HepG2 (cell line): ENCODE measurements around the gene ENTPD1. TPM values are rescaled to one million over a fixed set of nuclear protein-coding genes. Genes with fewer than 3 reads are reported as not detected.
A peak's percentile ranks its signal among the peaks of the same experiment; 100 is the strongest.

Experiments
- FIP1L1 ChIP-seq: fragments of 200-400 bp; formaldehyde crosslinking; IDR thresholded peaks from 2 replicates; pipeline ENCODE4 v1.6.1; 2018; ENCODE audit warnings: low read depth, mild to moderate bottlenecking, low read length, moderate library complexity, borderline replicate concordance; ENCODE audit not compliant: insufficient read depth
- FOXC1 ChIP-seq: sonication (generic); formaldehyde crosslinking; IDR thresholded peaks from 2 replicates; pipeline ENCODE4 v1.8.0; 2022; ENCODE audit warnings: mild to moderate bottlenecking, missing genetic modification reagents, borderline replicate concordance
- GATA4 ChIP-seq: sonication (generic); IDR thresholded peaks from 2 replicates; pipeline ENCODE4 v1.6.1; 2016; ENCODE audit warnings: antibody characterized with exemption, low read depth, borderline replicate concordance
- HDAC1 ChIP-seq: sonication (generic); formaldehyde crosslinking; IDR thresholded peaks from 2 replicates; pipeline ENCODE4 v1.5.1; 2020; ENCODE audit warnings: mild to moderate bottlenecking, missing genetic modification reagents
- HNF4G ChIP-seq, 2 experiments: sonication (generic) in 1 of 2; formaldehyde crosslinking in 1 of 2; IDR thresholded peaks; 2 replicates each; pipeline versions ENCODE4 v1.4.0 to v1.6.1; 2011 to 2020; ENCODE audit warnings: borderline replicate concordance in 2 of 2, low read depth in 2 of 2, mild to moderate bottlenecking in 2 of 2, low read length in 1 of 2, missing genetic modification reagents in 1 of 2, moderate library complexity in 1 of 2
- NR2F6 ChIP-seq, 2 experiments: IDR thresholded peaks; 2 replicates each; pipeline ENCODE4 v1.6.1; 2016; ENCODE audit warnings: antibody characterized with exemption in 1 of 2, mild to moderate bottlenecking in 1 of 2
- SAFB2 ChIP-seq: sonication (generic); formaldehyde crosslinking; IDR thresholded peaks from 2 replicates; pipeline ENCODE4 v1.5.1; 2020; ENCODE audit warnings: missing genetic modification reagents, low read depth, mild to moderate bottlenecking, borderline replicate concordance
- YEATS2 ChIP-seq: sonication (generic); formaldehyde crosslinking; IDR thresholded peaks from 2 replicates; pipeline ENCODE4 v1.4.0; 2020; ENCODE audit warnings: missing genetic modification reagents, borderline replicate concordance
- ZNF383 ChIP-seq: sonication (generic); formaldehyde crosslinking; IDR thresholded peaks from 2 replicates; pipeline ENCODE4 v1.4.0; 2020; ENCODE audit warnings: missing genetic modification reagents, mild to moderate bottlenecking, borderline replicate concordance
- ZNF616 ChIP-seq: sonication (generic); formaldehyde crosslinking; IDR thresholded peaks from 2 replicates; pipeline ENCODE4 v1.5.0; 2020; ENCODE audit warnings: low read depth, mild to moderate bottlenecking, missing genetic modification reagents
- ZNF678 ChIP-seq: sonication (generic); formaldehyde crosslinking; IDR thresholded peaks from 2 replicates; pipeline ENCODE4 v1.4.0; 2020; ENCODE audit warnings: mild to moderate bottlenecking, missing genetic modification reagents
- ZNF772 ChIP-seq: sonication (generic); formaldehyde crosslinking; IDR thresholded peaks from 2 replicates; pipeline ENCODE4 v1.5.0; 2020; ENCODE audit warnings: mild to moderate bottlenecking, missing genetic modification reagents
- ZNF891 ChIP-seq: sonication (generic); formaldehyde crosslinking; IDR thresholded peaks from 2 replicates; pipeline ENCODE4 v1.5.0; 2020; ENCODE audit warnings: mild to moderate bottlenecking, missing genetic modification reagents
- ZSCAN25 ChIP-seq: sonication (generic); formaldehyde crosslinking; IDR thresholded peaks from 2 replicates; pipeline ENCODE4 v1.8.0; 2022; ENCODE audit warnings: mild to moderate bottlenecking, missing genetic modification reagents
- polyA plus RNA-seq, 8 experiments: library from polyadenylated mRNA; depleted of rRNA in 3 of 8; stranded (reverse) in 7 of 8; unstranded in 1 of 8; fragments of >200 nt; fragmentation: Illumina TruSeq in 4 of 8; extraction: Trizol in 4 of 8; gene quantifications; 2 replicates each; pipeline versions ENCODE4 v1.2.1 to v1.2.3, GENCODE V29; 2011 to 2016; ENCODE audit warnings: low read depth in 4 of 8, missing spikeins in 1 of 8, mixed read lengths in 1 of 8; ENCODE audit not compliant: insufficient read depth in 1 of 8
- total RNA-seq, 5 experiments: library from RNA; depleted of rRNA; stranded (reverse); fragments of >200 nt; fragmentation: Illumina TruSeq; extraction: Trizol; gene quantifications; 2 replicates each; pipeline ENCODE4 v1.2.3, GENCODE V29; 2016; ENCODE audit warnings: low read depth in 1 of 5
- TF ChIP-seq, protein P1 (sequence below): sonication (generic); formaldehyde crosslinking; IDR thresholded peaks from 2 replicates; pipeline ENCODE4 v1.4.0; 2020; ENCODE audit warnings: missing genetic modification reagents
- TF ChIP-seq, protein P2 (sequence below): sonication (generic); formaldehyde crosslinking; IDR thresholded peaks from 2 replicates; pipeline ENCODE4 v1.5.1; 2020; ENCODE audit warnings: mild to moderate bottlenecking, missing genetic modification reagents
- TF ChIP-seq, protein P3 (sequence below): sonication (generic); formaldehyde crosslinking; IDR thresholded peaks from 2 replicates; pipeline ENCODE4 v1.5.0; 2020; ENCODE audit warnings: missing genetic modification reagents
- TF ChIP-seq, protein P4 (sequence below): sonication (generic); formaldehyde crosslinking; IDR thresholded peaks from 2 replicates; pipeline ENCODE4 v1.4.0; 2020; ENCODE audit warnings: missing genetic modification reagents; ENCODE audit errors: not compliant biosample characterization
- TF ChIP-seq, protein P5 (sequence below): sonication (generic); formaldehyde crosslinking; IDR thresholded peaks from 2 replicates; pipeline ENCODE4 v1.5.0; 2020; ENCODE audit warnings: missing genetic modification reagents

ENTPD1 gene
- total and polyA plus RNA-seq, 2 of the 13 experiments (the other 11 are each of a cell fraction or from before 2014, with no cell fraction given) = 0.07 TPM

DNA sequence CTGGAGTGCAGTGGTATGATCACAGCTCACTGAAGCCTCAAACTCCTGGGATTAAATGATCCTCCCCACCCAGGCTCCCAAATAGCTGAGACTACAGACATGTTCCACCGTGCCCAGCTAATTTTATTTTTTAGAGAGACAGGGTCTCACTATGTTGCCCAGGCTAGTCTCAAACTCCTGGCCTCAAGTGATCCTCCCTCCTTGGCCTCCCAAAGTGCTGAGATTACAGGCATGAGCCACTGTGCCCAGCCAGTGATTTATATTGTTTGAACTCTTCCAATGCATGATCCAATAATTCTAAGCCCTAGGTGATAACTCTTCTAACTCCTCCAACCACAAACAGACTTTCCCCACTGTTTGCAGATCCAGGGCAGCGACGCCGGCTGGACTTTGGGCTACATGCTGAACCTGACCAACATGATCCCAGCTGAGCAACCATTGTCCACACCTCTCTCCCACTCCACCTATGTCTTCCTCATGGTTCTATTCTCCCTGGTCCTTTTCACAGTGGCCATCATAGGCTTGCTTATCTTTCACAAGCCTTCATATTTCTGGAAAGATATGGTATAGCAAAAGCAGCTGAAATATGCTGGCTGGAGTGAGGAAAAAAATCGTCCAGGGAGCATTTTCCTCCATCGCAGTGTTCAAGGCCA, 110.0 kb downstream of the ENTPD1 start (continued):
- TF ChIP-seq, protein P1, sequence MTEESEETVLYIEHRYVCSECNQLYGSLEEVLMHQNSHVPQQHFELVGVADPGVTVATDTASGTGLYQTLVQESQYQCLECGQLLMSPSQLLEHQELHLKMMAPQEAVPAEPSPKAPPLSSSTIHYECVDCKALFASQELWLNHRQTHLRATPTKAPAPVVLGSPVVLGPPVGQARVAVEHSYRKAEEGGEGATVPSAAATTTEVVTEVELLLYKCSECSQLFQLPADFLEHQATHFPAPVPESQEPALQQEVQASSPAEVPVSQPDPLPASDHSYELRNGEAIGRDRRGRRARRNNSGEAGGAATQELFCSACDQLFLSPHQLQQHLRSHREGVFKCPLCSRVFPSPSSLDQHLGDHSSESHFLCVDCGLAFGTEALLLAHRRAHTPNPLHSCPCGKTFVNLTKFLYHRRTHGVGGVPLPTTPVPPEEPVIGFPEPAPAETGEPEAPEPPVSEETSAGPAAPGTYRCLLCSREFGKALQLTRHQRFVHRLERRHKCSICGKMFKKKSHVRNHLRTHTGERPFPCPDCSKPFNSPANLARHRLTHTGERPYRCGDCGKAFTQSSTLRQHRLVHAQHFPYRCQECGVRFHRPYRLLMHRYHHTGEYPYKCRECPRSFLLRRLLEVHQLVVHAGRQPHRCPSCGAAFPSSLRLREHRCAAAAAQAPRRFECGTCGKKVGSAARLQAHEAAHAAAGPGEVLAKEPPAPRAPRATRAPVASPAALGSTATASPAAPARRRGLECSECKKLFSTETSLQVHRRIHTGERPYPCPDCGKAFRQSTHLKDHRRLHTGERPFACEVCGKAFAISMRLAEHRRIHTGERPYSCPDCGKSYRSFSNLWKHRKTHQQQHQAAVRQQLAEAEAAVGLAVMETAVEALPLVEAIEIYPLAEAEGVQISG (CRISPR knock-in tag) = no peak
- no peak for TF ChIP-seq ZNF772 (CRISPR knock-in tag)
- no peak for TF ChIP-seq ZSCAN25
- TF ChIP-seq ZNF616 (CRISPR knock-in tag) = no peak
- TF ChIP-seq, protein P2, sequence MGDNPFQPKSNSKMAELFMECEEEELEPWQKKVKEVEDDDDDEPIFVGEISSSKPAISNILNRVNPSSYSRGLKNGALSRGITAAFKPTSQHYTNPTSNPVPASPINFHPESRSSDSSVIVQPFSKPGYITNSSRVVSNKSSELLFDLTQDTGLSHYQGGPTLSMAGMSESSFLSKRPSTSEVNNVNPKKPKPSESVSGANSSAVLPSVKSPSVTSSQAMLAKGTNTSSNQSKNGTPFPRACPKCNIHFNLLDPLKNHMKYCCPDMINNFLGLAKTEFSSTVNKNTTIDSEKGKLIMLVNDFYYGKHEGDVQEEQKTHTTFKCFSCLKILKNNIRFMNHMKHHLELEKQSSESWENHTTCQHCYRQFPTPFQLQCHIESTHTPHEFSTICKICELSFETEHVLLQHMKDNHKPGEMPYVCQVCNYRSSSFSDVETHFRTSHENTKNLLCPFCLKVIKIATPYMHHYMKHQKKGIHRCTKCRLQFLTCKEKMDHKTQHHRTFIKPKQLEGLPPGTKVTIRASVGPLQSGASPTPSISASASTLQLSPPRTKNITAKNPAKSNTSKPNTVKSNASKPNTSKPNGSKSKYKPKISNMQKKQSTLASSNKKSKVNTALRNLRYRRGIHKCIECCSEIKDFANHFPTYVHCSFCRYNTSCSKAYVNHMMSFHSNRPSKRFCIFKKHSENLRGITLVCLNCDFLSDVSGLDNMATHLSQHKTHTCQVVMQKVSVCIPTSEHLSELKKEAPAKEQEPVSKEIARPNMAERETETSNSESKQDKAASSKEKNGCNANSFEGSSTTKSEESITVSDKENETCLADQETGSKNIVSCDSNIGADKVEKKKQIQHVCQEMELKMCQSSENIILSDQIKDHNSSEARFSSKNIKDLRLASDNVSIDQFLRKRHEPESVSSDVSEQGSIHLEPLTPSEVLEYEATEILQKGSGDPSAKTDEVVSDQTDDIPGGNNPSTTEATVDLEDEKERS (CRISPR knock-in tag) = 0 out of 2 replicates have a peak, but pooled peaks have one; percentile 17
- no peak for TF ChIP-seq NR2F6 (IDR thresholded peaks at IDR 0.05)
- TF ChIP-seq NR2F6 (CRISPR knock-in tag; IDR thresholded peaks at IDR 0.05) = 0 out of 2 replicates have a peak, but pooled peaks have one; percentile 9
- TF ChIP-seq, protein P3, sequence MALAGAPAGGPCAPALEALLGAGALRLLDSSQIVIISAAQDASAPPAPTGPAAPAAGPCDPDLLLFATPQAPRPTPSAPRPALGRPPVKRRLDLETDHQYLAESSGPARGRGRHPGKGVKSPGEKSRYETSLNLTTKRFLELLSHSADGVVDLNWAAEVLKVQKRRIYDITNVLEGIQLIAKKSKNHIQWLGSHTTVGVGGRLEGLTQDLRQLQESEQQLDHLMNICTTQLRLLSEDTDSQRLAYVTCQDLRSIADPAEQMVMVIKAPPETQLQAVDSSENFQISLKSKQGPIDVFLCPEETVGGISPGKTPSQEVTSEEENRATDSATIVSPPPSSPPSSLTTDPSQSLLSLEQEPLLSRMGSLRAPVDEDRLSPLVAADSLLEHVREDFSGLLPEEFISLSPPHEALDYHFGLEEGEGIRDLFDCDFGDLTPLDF (CRISPR knock-in tag) = no peak
- peak; percentile 76 for TF ChIP-seq HNF4G (IDR thresholded peaks at IDR 0.05; ENCODE audit: borderline replicate concordance, low read depth, low read length)
- TF ChIP-seq HNF4G (CRISPR knock-in tag; IDR thresholded peaks at IDR 0.05; ENCODE audit: borderline replicate concordance, low read depth) = peak; percentile 80
- no peak for TF ChIP-seq ZNF383
- no peak for TF ChIP-seq SAFB2 (CRISPR knock-in tag)
- TF ChIP-seq FIP1L1 = no peak
- TF ChIP-seq, protein P4, sequence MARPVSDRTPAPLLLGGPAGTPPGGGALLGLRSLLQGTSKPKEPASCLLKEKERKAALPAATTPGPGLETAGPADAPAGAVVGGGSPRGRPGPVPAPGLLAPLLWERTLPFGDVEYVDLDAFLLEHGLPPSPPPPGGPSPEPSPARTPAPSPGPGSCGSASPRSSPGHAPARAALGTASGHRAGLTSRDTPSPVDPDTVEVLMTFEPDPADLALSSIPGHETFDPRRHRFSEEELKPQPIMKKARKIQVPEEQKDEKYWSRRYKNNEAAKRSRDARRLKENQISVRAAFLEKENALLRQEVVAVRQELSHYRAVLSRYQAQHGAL = no peak
- TF ChIP-seq ZNF678 (CRISPR knock-in tag) = no peak
- TF ChIP-seq, protein P5, sequence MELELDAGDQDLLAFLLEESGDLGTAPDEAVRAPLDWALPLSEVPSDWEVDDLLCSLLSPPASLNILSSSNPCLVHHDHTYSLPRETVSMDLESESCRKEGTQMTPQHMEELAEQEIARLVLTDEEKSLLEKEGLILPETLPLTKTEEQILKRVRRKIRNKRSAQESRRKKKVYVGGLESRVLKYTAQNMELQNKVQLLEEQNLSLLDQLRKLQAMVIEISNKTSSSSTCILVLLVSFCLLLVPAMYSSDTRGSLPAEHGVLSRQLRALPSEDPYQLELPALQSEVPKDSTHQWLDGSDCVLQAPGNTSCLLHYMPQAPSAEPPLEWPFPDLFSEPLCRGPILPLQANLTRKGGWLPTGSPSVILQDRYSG (CRISPR knock-in tag) = no peak
- TF ChIP-seq GATA4 = no peak
- TF ChIP-seq HDAC1 = peak; percentile 42; the same call in 1 of the 2 replicates
- TF ChIP-seq FOXC1 = no peak
- no peak for TF ChIP-seq YEATS2 (CRISPR knock-in tag)
- 0 out of 2 replicates have a peak, but pooled peaks have one; percentile 18 for TF ChIP-seq ZNF891
